ENCODE measurements around the gene FLYWCH2. TPM values are rescaled to one million over a fixed set of nuclear protein-coding genes. Genes with fewer than 3 reads are reported as not detected.

The FLYWCH2 gene
- total RNA-seq, 1 donor from 2014 or later: 22.2 TPM

GRCh38 chr16:2846511-2847310, 36.3 kb upstream of the FLYWCH2 start:
- DNase-seq: no peak
- Mint-ChIP-seq H3K4me1 (peaks cover 15% of the 10 kb centered on the region), H3K27ac (no peak overlapping the region), H3K27me3 (peaks cover 6% of the 10 kb centered on the region), H3K9me3 (peaks cover 3% of the 10 kb centered on the region), H3K36me3 (ENCODE audit: low read depth) (no peaks in the 10 kb centered on the region), H3K4me3 (no peak overlapping the region)
- intact Hi-C loops (cut with micrococcal nuclease): no loop called here

DNA sequence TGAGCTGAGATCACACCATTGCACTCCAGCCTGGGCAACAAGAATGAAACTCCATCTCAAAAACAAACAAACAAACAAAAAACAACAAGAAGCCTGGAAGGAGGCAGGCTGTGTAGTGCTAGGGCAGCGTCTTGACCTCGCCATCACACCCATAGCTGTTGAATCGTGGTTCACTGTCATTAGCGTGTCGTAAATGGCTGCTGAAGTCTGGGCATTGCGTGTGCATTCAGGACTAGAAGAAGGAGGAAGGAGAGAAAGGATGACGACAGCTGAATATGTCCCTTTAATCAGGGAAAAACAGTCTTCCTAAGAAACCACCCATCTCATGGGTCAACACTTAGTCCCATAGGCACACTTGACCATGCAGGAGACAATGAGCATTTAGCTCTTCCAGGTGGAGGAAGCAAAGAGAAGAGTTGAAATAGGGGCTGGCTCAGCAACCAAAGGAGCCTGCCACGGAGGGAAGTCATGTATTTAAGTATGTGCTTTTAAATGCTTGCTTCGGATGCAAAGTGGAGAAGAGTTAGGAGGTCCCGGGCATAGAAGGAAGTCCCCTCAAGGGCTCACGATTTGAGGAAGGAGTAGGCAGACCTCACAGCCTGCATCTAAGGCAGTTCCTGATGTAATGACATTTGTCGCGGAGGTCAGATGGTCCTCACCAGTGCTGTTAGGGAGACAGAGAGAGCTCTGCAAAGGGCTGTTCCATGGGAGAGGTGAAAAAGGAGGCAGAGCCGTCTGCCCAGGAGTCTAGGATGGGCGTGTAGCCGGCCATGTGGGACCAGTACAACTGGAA, 33.9 kb upstream of the FLYWCH2 start:
- no peak overlapping the region for H3K4me3 Mint-ChIP-seq
- intact Hi-C loops (cut with micrococcal nuclease): no loop called here
- H3K36me3 Mint-ChIP-seq (ENCODE audit: low read depth): no peaks in the 10 kb centered on the region
- peaks cover 8% of the 10 kb centered on the region for H3K4me1 Mint-ChIP-seq
- DNase-seq: no peak
- H3K27ac Mint-ChIP-seq: no peak overlapping the region
- peaks cover 2% of the 10 kb centered on the region for H3K9me3 Mint-ChIP-seq
- peaks cover 6% of the 10 kb centered on the region for H3K27me3 Mint-ChIP-seq

- H3K4me3 Mint-ChIP-seq: no peak overlapping the region
- peaks cover 3% of the 10 kb centered on the region for H3K36me3 Mint-ChIP-seq (ENCODE audit: low read depth)
These were observed 30.8 kb upstream of the FLYWCH2 start for GRCh38 chr16:2852003-2852730.

GRCh38 chr16:2852731-2853507, 30.1 kb upstream of the FLYWCH2 start:
- H3K4me3 Mint-ChIP-seq: no peak overlapping the region
- DNase-seq: no peak
- peaks cover 3% of the 10 kb centered on the region for H3K4me1 Mint-ChIP-seq
- H3K36me3 Mint-ChIP-seq (ENCODE audit: low read depth): peaks cover 3% of the 10 kb centered on the region
- H3K27ac Mint-ChIP-seq: no peak overlapping the region
- peaks cover 9% of the 10 kb centered on the region for H3K9me3 Mint-ChIP-seq
- intact Hi-C loops (cut with micrococcal nuclease): no loop called here
- peaks cover 10% of the 10 kb centered on the region for H3K27me3 Mint-ChIP-seq

More at GRCh38 chr16:2852003-2852730, 30.8 kb upstream of the FLYWCH2 start:
- H3K9me3 Mint-ChIP-seq: peaks cover 9% of the 10 kb centered on the region
- DNase-seq: no peak
- H3K27ac Mint-ChIP-seq: no peak overlapping the region
- intact Hi-C loops (cut with micrococcal nuclease): no loop called here
- H3K4me1 Mint-ChIP-seq: peaks cover under 1% of the 10 kb centered on the region
- peaks cover 6% of the 10 kb centered on the region for H3K27me3 Mint-ChIP-seq

DNA sequence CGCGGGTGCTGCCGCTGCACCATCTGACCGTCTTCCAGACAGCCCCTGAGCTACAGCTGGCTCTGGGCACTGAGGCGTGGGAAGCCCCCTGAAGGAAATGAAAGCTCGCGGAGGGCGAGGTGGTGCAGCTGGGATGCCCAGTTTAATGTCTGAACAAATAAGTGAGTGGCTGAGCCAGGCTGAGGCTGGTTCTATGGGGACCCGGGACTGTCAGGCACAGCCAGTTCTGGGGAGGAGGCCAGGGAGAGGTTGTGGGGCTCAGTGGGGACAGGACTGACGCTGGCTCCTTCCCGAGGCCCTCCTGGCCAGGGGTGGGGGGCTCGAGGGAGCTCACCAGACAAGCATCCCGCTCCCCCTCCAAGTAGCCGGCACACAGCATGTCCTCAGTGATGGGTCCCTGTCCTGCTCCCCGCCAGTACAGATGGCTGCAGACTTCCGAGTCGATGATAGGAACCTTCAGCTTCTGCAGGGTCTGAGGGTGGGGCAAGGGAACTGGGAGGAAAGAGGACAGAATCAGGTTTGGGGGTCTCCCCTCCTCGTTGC, 29.4 kb upstream of the FLYWCH2 start:
- intact Hi-C loops (cut with micrococcal nuclease): no loop called here
- no peak overlapping the region for H3K4me3 Mint-ChIP-seq
- peaks cover 3% of the 10 kb centered on the region for H3K4me1 Mint-ChIP-seq

GRCh38 chr16:2854700-2855309, 28.2 kb upstream of the FLYWCH2 start:
- intact Hi-C loops (cut with micrococcal nuclease): no loop called here
- no peak overlapping the region for H3K27ac Mint-ChIP-seq
- peaks cover 9% of the 10 kb centered on the region for H3K9me3 Mint-ChIP-seq
- DNase-seq: no peak
- H3K36me3 Mint-ChIP-seq (ENCODE audit: low read depth): peaks cover 3% of the 10 kb centered on the region
- H3K4me3 Mint-ChIP-seq: no peak overlapping the region
- peaks cover 3% of the 10 kb centered on the region for H3K4me1 Mint-ChIP-seq
- peaks cover 5% of the 10 kb centered on the region for H3K27me3 Mint-ChIP-seq

More for the DNA sequence above, 29.4 kb upstream of the FLYWCH2 start:
- H3K27me3 Mint-ChIP-seq: peaks cover 10% of the 10 kb centered on the region
- peaks cover 3% of the 10 kb centered on the region for H3K36me3 Mint-ChIP-seq (ENCODE audit: low read depth)
- no peak overlapping the region for H3K27ac Mint-ChIP-seq
- H3K9me3 Mint-ChIP-seq: peaks cover 9% of the 10 kb centered on the region
- DNase-seq: no peak

DNA sequence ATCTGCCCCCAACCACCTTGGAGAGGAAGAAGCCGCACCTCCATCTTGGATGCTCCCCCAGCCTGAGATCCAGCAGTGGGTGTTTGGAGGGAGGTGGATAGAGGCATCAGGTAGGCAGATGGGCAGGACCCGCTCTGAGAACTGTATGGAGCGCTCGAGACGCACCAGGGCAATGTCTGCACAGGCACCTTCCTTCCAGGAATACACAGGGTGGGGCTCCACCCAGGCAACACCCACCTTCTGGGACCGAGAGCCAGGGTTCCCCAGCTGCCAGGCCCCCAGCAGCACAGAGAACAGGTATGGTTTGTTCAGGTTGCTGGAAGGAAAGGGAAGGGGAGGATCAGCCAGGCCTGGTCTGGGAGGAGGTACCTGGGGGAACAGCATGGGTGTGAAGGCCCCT, 27.5 kb upstream of the FLYWCH2 start:
- H3K4me3 Mint-ChIP-seq: no peak overlapping the region
- peaks cover 3% of the 10 kb centered on the region for H3K36me3 Mint-ChIP-seq (ENCODE audit: low read depth)
- peaks cover 5% of the 10 kb centered on the region for H3K27me3 Mint-ChIP-seq
- intact Hi-C loops (cut with micrococcal nuclease): no loop called here
- H3K9me3 Mint-ChIP-seq: peaks cover 9% of the 10 kb centered on the region
- H3K4me1 Mint-ChIP-seq: peaks cover 3% of the 10 kb centered on the region
- no peak overlapping the region for H3K27ac Mint-ChIP-seq
- no peak for DNase-seq

DNA sequence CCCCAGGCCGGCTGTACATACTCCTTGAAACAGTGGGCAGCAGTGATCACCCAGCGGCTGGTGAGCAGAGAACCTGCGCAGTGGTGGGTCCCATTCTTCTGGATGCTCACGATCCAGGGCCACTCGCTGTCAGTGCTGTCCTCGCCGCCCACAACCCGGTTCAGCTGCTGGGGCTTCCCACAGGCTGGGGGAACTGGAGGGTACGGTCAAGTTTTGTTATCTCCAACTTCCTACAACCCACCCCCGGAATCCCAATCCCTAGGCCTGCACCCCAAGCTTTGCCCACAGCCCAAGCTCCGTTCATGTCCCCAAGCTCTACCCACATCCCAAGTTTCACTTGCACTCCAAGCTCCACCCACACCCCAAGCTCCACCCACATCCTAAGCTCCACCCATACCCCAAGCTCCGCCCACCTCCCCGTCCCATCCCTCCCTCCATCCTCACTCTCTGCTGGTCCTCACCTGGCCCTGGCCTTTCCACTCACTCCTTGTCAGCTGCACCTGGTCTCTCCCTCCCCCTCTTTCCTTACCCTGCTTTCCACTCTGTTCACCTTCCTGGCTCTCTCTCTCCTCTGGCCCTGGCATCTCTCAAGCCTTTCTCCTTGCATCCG, 26.8 kb upstream of the FLYWCH2 start:
- Mint-ChIP-seq H3K9me3 (peaks cover 11% of the 10 kb centered on the region), H3K27ac (no peak overlapping the region), H3K4me1 (peaks cover 3% of the 10 kb centered on the region), H3K4me3 (no peak overlapping the region), H3K36me3 (ENCODE audit: low read depth) (peaks cover 3% of the 10 kb centered on the region), H3K27me3 (peaks cover 6% of the 10 kb centered on the region)
- intact Hi-C loops (cut with micrococcal nuclease): no loop called here
- DNase-seq: peak; percentile 75

- intact Hi-C loops (cut with micrococcal nuclease): no loop called here
- Mint-ChIP-seq H3K4me1 (peaks cover 3% of the 10 kb centered on the region), H3K36me3 (ENCODE audit: low read depth) (peaks cover 3% of the 10 kb centered on the region), H3K9me3 (peaks cover 14% of the 10 kb centered on the region), H3K27me3 (peaks cover 8% of the 10 kb centered on the region), H3K27ac (no peak overlapping the region), H3K4me3 (no peak overlapping the region)
- no peak for DNase-seq
These were observed 26.1 kb upstream of the FLYWCH2 start for GRCh38 chr16:2856686-2857450.

- peak within 1 kb of the TSS; percentile 71 for H3K4me3 Mint-ChIP-seq
- DNase-seq: no peak
- no peak within 1 kb of the TSS for H3K27ac Mint-ChIP-seq
- H3K36me3 Mint-ChIP-seq (ENCODE audit: low read depth): peaks cover 3% of the 10 kb centered on the region
- peaks cover 8% of the 10 kb centered on the region for H3K27me3 Mint-ChIP-seq
- intact Hi-C loops (cut with micrococcal nuclease): no loop called here
- H3K4me1 Mint-ChIP-seq: peaks cover 3% of the 10 kb centered on the region
- H3K9me3 Mint-ChIP-seq: peaks cover 14% of the 10 kb centered on the region
These were observed 25.4 kb upstream of the FLYWCH2 start, which contains the start of gene PRSS22 for GRCh38 chr16:2857451-2858244. PRSS22 (minus strand) TSS chr16:2858170; CDS start chr16:2858104, 66 bp downstream.

GRCh38 chr16:2858245-2859025, 24.6 kb upstream of the FLYWCH2 start:
- H3K27me3 Mint-ChIP-seq: peaks cover 8% of the 10 kb centered on the region
- H3K27ac Mint-ChIP-seq: no peak overlapping the region
- H3K9me3 Mint-ChIP-seq: peaks cover 14% of the 10 kb centered on the region
- H3K36me3 Mint-ChIP-seq (ENCODE audit: low read depth): peaks cover 3% of the 10 kb centered on the region
- intact Hi-C loops (cut with micrococcal nuclease): no loop called here
- DNase-seq: no peak
- no peak overlapping the region for H3K4me3 Mint-ChIP-seq
- peaks cover 3% of the 10 kb centered on the region for H3K4me1 Mint-ChIP-seq

Data from activated CD4-positive, alpha-beta T cell treated with anti-CD3 and anti-CD28 coated beads, Interleukin-2, amount 10 ng/mL, durations not matched to agents 24 days and 14 days (primary cell).